Measurements from ENCODE around the gene DOCK1.

The DOCK1 gene

GRCh38 chr10:127376071-127376470, 470.8 kb downstream of the DOCK1 start:
- DNase-seq, result no peak

- no peak for DNase-seq
Observed at GRCh38 chr10:127378628-127379027, 473.4 kb downstream of the DOCK1 start.

DNA sequence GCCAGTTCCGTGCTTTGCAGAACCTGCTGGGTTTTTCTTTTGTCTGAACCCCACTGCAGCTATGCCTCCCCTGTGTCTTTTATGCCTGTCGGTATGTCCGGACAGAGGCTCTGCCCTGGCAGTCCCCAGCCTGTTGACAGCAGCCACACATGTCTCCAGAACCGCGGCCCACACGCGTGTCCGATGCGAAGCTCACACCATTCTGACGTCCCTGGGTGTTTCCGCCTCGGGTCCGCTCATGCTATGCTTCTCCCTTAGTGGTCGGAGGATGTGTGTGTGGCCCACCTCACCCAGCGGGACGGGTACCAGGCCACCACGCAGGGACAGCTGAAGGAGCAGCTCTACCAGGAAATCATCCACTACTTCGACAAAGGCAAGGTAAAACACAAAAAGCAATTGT, 479.3 kb downstream of the DOCK1 start:
- DNase-seq, result no peak

DNA sequence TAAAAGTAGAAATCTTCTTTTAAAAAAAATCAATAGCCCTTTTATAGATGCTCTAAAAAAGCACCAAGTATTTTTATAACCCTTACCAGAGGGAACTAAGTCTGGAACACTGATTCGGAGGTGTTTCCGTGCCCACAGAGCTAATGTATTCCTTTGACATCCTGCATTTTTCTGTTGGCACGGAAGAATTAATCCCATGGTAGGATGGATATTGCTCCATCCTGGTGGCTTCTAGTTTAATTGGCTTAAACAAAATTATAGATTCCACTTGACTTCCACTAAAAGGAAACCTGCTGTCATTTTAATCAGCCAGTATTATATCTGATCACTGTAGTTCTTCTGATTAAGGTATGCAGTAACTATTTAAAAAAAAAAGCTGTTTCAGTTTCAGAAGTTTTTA, 479.8 kb downstream of the DOCK1 start:
- DNase-seq, result no peak

- DNase-seq, result no peak
Observed at GRCh38 chr10:127386606-127387327, 481.5 kb downstream of the DOCK1 start.

- DNase-seq, result no peak
Observed at GRCh38 chr10:127391875-127392274, 486.6 kb downstream of the DOCK1 start.

DNA sequence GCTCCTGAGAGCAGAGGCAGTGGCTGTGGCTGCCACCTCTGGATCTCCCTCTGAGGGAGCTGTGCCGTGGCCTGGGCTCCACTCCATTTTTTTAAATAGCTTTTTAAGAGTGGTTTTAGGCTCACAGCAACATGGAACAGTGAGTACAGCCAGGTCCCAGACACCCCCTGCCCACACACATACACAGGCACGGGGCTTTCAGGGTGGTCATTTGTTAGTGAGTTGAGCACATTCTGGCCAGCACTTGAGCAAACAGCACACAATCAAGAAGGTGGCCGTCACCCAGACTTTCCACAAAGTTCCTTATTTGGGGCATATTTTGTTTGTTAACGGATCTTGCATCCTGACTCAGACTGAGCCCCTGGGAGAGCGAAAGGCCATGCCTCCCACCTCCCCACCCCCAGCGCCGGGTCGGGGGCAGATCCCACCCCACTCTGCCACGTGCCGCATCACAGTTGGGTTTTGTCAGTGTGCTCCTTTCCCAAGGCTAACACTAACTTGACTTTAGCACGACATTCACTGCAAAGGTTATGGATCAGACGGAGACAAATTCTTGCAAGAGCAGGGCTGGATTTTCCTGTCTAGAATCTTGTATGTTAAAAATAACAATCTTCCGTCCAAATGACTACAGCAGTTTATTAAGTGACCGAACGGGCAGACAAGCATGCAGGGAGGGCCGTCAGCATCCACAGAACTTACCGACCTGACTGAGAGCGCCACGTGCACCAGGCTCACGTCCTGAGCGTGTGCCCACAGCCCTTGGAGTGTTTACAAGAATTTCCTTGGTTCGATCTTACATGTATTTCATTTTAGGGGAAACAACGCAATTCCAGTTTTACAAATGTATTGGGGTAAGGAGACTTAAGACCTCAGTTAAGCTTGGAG, 487.4 kb downstream of the DOCK1 start:
- no peak for DNase-seq

GRCh38 chr10:127398140-127398970, 493.1 kb downstream of the DOCK1 start:
- DNase-seq, result no peak

- no peak for DNase-seq
Observed at GRCh38 chr10:127398971-127399365, 493.7 kb downstream of the DOCK1 start.

- DNase-seq, result no peak
Observed at GRCh38 chr10:127399668-127400067, 494.4 kb downstream of the DOCK1 start.

DNA sequence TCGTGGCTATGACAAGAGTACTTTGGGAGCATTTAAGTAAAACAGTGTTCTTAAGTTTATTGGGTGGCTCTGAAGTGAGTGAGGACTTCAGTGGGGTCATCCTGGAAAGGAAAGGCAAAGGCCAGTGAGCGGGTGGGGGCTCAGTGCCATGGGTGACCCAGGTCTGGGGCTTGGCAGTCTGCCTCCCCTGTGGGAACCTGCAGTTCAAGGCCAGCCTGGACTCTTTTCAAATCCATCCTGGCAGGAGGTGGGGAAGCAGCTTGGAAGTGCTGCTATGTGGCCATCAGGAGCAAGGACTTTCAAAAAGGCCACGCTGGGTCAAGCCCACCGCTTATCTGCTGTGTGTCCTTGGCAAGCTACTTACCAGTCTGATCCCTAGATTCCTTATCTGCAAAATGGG, 495.0 kb downstream of the DOCK1 start:
- no peak for DNase-seq

GRCh38 chr10:127402596-127403409, 497.6 kb downstream of the DOCK1 start:
- DNase-seq, result no peak

DNA sequence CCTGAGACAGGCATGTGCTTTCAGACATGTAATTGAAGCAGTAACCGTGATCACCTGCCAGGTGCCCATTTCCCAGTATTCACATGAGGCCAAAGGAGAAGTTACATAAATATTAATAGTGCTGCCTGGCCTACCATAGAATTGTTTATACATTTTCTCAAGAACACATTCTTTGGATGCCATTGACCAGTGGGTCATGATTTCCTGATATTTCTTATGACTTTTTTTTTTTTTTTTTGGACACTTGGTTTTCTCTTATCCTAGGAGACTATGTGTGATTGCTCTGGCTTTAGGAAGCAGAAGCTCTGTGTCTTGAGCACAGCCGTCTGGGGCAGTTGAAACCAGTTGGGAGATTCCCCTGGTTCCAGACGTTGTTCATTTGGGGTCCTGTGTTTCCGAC, 500.0 kb downstream of the DOCK1 start:
- DNase-seq, result no peak

GRCh38 chr10:127406018-127406550, 500.9 kb downstream of the DOCK1 start:
- no peak for DNase-seq

DNA sequence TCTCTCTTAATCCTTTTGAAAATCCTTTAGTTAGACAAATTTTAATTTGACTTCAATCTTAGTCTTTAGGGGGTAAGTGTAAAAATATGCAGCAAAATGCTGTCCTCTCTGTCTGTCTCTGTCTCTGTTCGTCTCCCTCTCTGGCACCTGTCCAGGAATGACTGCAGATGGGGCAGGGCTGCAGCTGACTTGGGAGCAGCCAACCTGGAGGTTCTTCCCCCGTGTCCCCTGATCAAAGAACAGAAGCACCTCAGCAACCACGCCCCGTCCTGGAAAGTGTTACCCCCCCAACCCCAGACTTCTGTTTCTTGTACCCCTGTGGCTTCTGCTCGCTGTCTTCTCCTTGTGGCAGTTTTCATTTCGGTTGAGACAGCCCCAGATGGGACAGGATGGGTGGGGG, 502.3 kb downstream of the DOCK1 start:
- DNase-seq, result no peak

DNA sequence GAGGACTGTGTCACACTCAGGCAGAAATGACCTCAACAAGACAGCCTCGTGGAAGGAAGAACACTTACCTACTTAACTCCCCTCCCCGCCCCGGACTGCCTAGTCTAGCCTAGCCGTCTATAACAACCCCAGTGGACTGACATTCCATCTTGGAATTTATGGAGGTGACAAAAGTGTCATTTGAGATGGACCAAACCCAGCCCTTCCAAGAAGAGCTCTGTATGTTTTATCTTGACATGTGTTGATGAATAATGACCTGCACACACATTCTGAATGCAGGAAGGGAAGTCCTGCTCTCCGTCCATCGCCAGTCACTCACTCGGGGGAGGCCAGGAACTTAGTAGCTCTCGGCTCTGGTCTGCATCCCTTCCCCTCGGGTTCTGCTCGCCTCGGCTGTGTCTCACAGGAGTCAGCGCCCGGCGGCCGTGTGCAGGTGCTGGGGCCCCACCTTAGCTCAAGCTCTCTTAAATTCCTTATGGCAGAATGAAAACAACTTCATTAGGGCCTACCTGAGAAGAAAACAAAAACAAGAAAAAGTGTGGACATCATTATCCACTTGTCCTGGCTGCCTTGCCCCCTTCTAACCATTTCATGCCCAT, 503.0 kb downstream of the DOCK1 start:
- DNase-seq, result no peak

DNA sequence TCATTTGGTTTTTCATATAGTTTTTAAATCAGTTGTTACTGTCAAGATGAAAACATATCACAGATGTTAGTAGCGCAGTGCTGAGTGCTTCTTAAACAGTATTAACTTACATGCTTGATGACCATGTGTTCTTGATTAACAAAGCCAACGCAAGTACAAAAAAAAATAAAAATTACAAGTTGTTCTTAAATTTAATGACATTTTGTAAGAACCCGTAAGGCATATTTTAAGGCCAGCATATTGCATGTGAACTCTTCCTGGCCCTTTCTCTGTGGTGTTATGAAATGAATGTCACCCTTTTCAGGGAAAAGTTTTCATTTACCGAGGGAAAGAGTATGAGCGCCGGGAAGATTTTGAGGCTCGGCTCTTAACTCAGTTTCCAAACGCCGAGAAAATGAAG, 503.5 kb downstream of the DOCK1 start:
- DNase-seq, result no peak

- no peak for DNase-seq
Observed at GRCh38 chr10:127410030-127410429, 504.8 kb downstream of the DOCK1 start.

- no peak for DNase-seq
Observed at GRCh38 chr10:127411062-127411461, 505.8 kb downstream of the DOCK1 start.

- DNase-seq, result no peak
Observed at GRCh38 chr10:127413326-127413725, 508.1 kb downstream of the DOCK1 start.

GRCh38 chr10:127414024-127414423, 508.8 kb downstream of the DOCK1 start:
- DNase-seq, result no peak

GRCh38 chr10:127415116-127415515, 509.9 kb downstream of the DOCK1 start:
- DNase-seq, result no peak

All from NCI-H774 (cell line).